Testis (tissue), 2 donors: ENCODE data around the gene MGAT5B.

Source experiments
- CTCF ChIP-seq, 3 experiments: fragments of 450-650 bp in 2 of 3; fragments of 200-600 bp in 1 of 3; sonication (generic) in 1 of 3; IDR thresholded peaks; one replicate each; pipeline ENCODE4 v1.5.1; 2016 to 2019; ENCODE audit warnings: antibody characterized with exemption in 3 of 3, mild to moderate bottlenecking in 2 of 3, moderate library complexity in 1 of 3
- POLR2A ChIP-seq: fragments of 450-650 bp; IDR thresholded peaks from one replicate; pipeline ENCODE4 v1.6.1; 2017; ENCODE audit warnings: antibody characterized with exemption, mild to moderate bottlenecking, moderate library complexity

- TF ChIP-seq CTCF (IDR thresholded peaks at IDR 0.05): no peak
- no peak for TF ChIP-seq POLR2A
These were observed 60.9 kb downstream of the MGAT5B start for GRCh38 chr17:76929148-76929547.
